Ramos (cell line): ENCODE data around the gene PDE5A.
"Not testable (repeated sequence)": the region's sequence is repeated elsewhere in the genome, so short reads cannot be mapped to it uniquely, and the experiment has no call there.

Experiments
- in situ Hi-C: fragments of 300-500 bp; cut with MboI; formaldehyde crosslinking; loops from one replicate; pipeline ENCODE4 v1.14.3; 2022; ENCODE audit warnings: low sequenced_read_pairs; ENCODE audit not compliant: unreplicated experiment

Gene PDE5A

GRCh38 chr4:119489305-119489704, 139.3 kb downstream of the PDE5A start:
- in situ Hi-C loops = no loop called here

DNA sequence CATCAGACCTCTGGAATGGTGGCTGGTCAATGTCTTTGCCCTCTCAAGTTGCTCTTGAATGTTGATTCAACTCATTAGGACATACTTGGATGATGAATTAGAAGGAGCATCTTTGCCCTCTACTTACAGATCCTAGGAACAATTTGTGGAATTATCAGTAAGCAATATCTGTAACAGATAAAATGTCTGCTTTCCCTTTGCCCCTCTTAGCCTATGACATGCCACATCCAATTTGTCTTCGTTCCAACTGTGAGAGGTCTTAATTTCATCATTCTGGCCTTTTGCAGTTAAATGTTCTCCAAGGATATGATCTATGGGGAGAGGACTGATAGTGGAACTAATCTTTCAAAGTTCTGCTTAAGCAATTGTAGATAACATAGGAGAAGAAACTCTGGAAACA, 148.3 kb downstream of the PDE5A start:
- in situ Hi-C loops = no loop called here

- in situ Hi-C loops = no loop called here
These were observed 148.8 kb downstream of the PDE5A start for GRCh38 chr4:119479835-119480234.

DNA sequence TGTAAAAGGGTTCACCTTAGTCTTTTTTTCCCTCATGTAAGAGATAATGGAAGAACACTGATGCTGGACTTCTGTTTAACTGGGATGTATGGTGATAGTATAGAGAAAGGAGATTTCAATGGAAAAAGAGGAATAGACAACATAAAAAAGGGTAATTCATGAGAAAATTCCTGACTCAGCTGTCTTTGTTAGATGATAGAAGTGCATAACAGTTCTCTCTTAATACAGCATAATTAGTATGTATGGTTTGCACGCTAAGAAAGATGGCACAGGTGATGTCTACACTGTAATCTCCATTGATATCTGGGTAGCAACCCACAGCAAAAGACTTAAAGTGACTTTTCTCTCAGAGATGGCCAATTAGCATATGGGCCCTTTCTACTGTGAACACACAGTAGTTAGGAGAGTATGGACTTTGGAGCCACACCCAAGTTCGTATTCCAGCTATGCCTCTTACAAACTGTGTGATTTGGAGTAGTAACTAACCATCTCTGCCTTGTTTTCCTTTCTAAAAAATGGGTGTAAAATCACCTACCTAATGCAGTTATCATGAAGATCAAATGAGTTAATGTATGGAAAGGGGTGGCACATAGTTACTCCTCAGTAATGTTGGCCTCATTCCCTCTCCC, 149.3 kb downstream of the PDE5A start:
- in situ Hi-C loops = no loop called here

- in situ Hi-C loops = no loop called here
These were observed 150.0 kb downstream of the PDE5A start for GRCh38 chr4:119478446-119479179.

GRCh38 chr4:119477412-119478053, 151.1 kb downstream of the PDE5A start:
- in situ Hi-C loops = no loop called here

DNA sequence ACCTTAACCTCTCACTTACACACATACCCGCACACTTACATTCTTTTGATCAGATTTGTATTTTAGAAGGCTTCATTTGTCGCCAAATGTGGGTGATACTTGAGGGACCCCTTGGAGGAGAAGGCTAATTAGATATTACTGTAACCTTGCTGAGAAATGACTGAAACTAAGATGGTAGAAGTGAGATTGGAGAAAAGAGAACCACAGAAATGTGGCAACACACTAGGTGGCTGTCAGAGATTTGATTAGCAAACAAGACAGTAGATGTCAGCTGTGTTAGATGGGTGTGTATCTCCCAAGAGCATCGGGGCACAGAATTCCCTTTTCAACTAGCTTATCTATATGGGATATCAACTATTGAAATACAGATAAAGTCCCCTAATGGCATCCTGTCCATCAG, 157.3 kb downstream of the PDE5A start:
- in situ Hi-C loops = no loop called here

DNA sequence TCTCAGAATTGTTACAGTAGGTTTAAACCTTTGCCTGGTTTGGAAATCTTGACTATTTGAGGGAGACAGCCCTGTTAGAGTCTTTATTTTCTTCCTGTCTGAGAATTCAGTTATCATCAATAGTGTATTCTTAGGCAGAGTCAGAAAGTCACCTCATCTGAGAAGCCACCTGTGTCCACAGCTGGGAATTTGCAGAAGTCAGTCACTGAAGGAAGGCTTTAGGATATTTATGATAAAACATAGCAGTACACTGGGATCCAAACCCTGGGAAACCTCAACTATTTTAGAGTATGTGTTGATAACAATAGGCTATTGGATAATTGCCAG, 157.9 kb downstream of the PDE5A start:
- in situ Hi-C loops = not testable (repeated sequence)

DNA sequence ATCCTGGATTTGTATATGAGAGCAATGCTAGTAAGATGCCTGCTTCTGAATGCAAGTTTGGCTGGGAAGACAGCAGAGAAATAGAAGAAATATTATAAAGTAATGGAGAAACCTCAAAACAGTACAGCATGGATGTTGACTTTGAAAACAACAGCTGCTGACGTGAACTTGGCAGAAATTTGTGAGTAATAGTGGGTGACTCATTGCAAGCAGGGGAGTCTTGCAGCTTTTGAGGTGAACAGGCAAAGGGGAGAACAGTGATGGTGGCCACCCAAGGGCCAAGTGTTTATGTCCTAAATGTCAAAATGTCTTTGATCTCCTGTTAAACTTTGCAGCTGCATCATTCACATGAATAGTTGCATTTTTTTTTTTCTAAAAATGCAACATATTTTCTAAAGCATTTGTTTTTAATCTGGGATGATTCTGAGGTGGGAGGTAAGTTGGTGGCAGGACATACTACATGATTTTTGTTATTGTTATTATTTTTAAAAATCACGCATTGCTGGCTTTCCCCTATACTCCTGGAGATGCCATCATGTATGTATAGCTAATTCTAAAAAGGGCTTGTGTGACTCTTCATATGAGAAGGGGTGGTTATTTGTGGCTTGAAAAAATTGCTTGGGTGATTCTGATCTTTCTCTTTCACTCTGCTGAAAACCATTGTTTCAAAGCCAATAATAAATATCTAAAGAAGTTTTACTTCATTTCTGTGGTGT, 158.4 kb downstream of the PDE5A start:
- in situ Hi-C loops = not testable (repeated sequence)

- in situ Hi-C loops = not testable (repeated sequence)
These were observed 159.6 kb downstream of the PDE5A start for GRCh38 chr4:119469039-119469438.

DNA sequence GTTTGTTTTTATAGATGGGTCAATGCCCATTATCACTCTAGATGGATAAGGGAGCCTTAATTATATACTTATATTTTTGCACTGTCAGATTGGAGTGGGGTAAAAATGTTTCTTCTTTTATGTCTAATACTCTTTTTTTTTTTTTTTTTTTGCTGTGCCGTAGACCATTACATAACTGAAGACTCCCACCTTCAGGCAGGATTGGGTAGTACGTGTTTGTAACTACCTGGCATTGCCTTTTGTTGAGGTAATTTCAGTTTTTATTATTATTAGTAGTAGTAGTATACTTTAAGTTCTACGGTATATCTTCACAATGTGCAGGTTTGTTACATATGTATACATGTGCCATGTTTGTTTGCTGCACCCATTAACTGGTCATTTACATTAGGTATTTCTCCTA, 165.9 kb downstream of the PDE5A start:
- in situ Hi-C loops = not testable (repeated sequence)

- in situ Hi-C loops = not testable (repeated sequence)
These were observed 172.9 kb downstream of the PDE5A start for GRCh38 chr4:119455734-119456133.

- in situ Hi-C loops = not testable (repeated sequence)
These were observed 173.9 kb downstream of the PDE5A start for GRCh38 chr4:119454491-119455270.

- in situ Hi-C loops = not testable (repeated sequence)
These were observed 174.5 kb downstream of the PDE5A start for GRCh38 chr4:119454151-119454490.

DNA sequence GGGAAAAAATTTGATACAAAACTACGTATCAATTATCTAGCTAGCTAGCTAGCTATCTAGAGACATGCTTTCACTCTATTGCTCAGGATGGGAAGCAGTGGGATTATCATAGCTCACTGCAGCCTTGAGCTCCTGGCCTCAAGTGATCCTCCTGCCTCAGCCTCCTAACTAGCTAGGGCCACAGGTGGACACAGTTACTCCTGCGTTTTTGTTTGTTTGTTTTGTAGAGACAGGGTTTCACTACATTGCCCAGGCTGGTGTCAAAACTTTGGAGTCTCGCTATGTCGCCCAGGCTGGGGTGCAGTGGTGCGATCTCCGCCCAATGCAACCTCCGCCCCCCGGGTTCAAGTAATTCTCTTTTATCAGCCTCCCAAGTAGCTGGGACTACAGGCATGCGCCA, 175.3 kb downstream of the PDE5A start:
- in situ Hi-C loops = not testable (repeated sequence)

DNA sequence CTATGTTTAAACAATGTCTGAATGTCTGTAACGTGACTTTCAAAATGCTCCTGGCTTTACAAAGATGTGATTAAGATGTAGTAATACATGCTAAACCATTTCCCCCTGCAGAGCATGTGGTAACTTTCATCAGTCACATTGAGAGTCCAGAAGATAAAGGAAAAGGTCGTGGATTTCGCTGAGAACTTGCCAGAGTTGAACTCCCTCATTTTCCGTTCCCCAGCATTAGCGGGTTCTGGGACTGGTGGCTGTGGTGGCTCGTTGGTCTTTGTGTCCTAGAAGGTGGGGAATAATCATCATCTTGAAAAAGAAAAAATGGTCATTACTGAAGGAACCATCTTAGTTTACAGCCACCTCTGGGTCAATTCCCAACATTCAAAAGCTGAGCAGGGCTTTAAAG, 178.8 kb downstream of the PDE5A start:
- in situ Hi-C loops = not testable (repeated sequence)
